ENCODE data around the gene XPOT.

Gene XPOT

DNA sequence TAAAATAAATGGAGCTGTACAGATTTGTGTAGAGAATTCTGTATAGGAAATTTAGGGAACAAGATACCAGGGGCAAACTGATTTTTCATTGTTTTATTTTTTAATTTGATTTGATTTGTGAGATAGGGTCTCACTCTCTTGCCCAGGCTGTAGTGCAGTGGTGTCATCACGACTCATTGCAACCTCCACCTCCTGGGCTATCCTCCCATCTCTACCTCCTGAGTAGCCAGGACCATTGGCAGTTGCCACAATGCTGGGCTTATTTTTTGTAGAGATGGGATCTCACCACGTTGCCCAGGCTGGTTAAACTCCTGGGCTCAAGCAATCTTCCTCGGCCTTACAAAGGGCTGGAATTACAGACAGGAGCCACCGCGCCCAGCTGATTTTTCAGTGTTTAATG lies 29.7 kb downstream of the XPOT start:
- H3K4me3 ChIP-seq (ENCODE audit: low read length), result no peak overlapping the region
- H3K4me1 ChIP-seq (ENCODE audit: insufficient read depth, low read length), result no peaks in the 10 kb centered on the region
- no peaks in the 10 kb centered on the region for H3K27me3 ChIP-seq (ENCODE audit: insufficient read depth, low read length)
- H3K36me3 ChIP-seq (ENCODE audit: insufficient read depth, low read length), result peaks cover 97% of the 10 kb centered on the region
- no peaks in the 10 kb centered on the region for H3K9me3 ChIP-seq (ENCODE audit: low read length)
- H2AFZ ChIP-seq (ENCODE audit: low read depth, low read length), result no peak overlapping the region

- no peak overlapping the region for H3K4me3 ChIP-seq (ENCODE audit: low read length)
- H3K27me3 ChIP-seq (ENCODE audit: insufficient read depth, low read length), result no peaks in the 10 kb centered on the region
- H2AFZ ChIP-seq (ENCODE audit: low read depth, low read length), result no peak overlapping the region
- H3K4me1 ChIP-seq (ENCODE audit: insufficient read depth, low read length), result no peaks in the 10 kb centered on the region
- no peaks in the 10 kb centered on the region for H3K9me3 ChIP-seq (ENCODE audit: low read length)
- H3K36me3 ChIP-seq (ENCODE audit: insufficient read depth, low read length), result peaks cover 77% of the 10 kb centered on the region
Measured at GRCh38 chr12:64440100-64440499, 35.9 kb downstream of the XPOT start.

DNA sequence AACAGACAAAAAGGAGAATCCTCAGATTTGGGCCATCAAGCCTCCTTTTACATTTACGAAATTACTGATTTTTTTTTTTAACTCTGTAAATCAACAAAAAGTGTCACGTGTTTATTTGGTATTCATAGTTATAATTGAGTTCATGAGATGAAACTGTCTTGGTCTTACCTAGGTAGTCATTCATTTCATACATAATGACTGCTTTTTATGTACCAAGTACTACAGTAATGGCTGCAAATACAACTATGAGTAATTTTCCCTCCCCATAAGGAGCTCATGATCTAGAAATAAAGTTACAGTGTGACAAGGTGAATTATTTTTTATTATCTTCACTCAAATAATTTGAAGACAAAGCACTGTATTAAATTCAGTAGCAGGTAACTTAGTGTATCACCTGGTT lies 41.3 kb downstream of the XPOT start:
- Histone ChIP-seq H3K36me3 (ENCODE audit: insufficient read depth, low read length) (peaks cover 54% of the 10 kb centered on the region), H3K4me3 (ENCODE audit: low read length) (no peak overlapping the region), H3K27me3 (ENCODE audit: insufficient read depth, low read length) (no peaks in the 10 kb centered on the region), H2AFZ (ENCODE audit: low read depth, low read length) (no peak overlapping the region), H3K4me1 (ENCODE audit: insufficient read depth, low read length) (peaks cover 2% of the 10 kb centered on the region), H3K9me3 (ENCODE audit: low read length) (no peaks in the 10 kb centered on the region)

GRCh38 chr12:64446295-64446694 lies 42.1 kb downstream of the XPOT start:
- Histone ChIP-seq H3K36me3 (ENCODE audit: insufficient read depth, low read length) (peaks cover 48% of the 10 kb centered on the region), H3K27me3 (ENCODE audit: insufficient read depth, low read length) (no peaks in the 10 kb centered on the region), H3K9me3 (ENCODE audit: low read length) (no peaks in the 10 kb centered on the region), H3K4me3 (ENCODE audit: low read length) (no peak overlapping the region), H2AFZ (ENCODE audit: low read depth, low read length) (no peak overlapping the region), H3K4me1 (ENCODE audit: insufficient read depth, low read length) (peaks cover 10% of the 10 kb centered on the region)

- Histone ChIP-seq H3K4me3 (ENCODE audit: low read length) (peak overlapping the region; percentile 93), H2AFZ (ENCODE audit: low read depth, low read length) (no peak overlapping the region), H3K4me1 (ENCODE audit: insufficient read depth, low read length) (peaks cover 16% of the 10 kb centered on the region), H3K36me3 (ENCODE audit: insufficient read depth, low read length) (peaks cover 27% of the 10 kb centered on the region), H3K9me3 (ENCODE audit: low read length) (no peaks in the 10 kb centered on the region), H3K27me3 (ENCODE audit: insufficient read depth, low read length) (no peaks in the 10 kb centered on the region)
Measured at GRCh38 chr12:64450057-64450640, 46.0 kb downstream of the XPOT start.

GRCh38 chr12:64450711-64451486 lies 46.7 kb downstream of the XPOT start:
- Histone ChIP-seq H3K27me3 (ENCODE audit: insufficient read depth, low read length) (no peaks in the 10 kb centered on the region), H3K4me1 (ENCODE audit: insufficient read depth, low read length) (peaks cover 16% of the 10 kb centered on the region), H2AFZ (ENCODE audit: low read depth, low read length) (peak overlapping the region; percentile 93), H3K4me3 (ENCODE audit: low read length) (peak overlapping the region; percentile 93), H3K36me3 (ENCODE audit: insufficient read depth, low read length) (peaks cover 27% of the 10 kb centered on the region), H3K9me3 (ENCODE audit: low read length) (no peaks in the 10 kb centered on the region)

DNA sequence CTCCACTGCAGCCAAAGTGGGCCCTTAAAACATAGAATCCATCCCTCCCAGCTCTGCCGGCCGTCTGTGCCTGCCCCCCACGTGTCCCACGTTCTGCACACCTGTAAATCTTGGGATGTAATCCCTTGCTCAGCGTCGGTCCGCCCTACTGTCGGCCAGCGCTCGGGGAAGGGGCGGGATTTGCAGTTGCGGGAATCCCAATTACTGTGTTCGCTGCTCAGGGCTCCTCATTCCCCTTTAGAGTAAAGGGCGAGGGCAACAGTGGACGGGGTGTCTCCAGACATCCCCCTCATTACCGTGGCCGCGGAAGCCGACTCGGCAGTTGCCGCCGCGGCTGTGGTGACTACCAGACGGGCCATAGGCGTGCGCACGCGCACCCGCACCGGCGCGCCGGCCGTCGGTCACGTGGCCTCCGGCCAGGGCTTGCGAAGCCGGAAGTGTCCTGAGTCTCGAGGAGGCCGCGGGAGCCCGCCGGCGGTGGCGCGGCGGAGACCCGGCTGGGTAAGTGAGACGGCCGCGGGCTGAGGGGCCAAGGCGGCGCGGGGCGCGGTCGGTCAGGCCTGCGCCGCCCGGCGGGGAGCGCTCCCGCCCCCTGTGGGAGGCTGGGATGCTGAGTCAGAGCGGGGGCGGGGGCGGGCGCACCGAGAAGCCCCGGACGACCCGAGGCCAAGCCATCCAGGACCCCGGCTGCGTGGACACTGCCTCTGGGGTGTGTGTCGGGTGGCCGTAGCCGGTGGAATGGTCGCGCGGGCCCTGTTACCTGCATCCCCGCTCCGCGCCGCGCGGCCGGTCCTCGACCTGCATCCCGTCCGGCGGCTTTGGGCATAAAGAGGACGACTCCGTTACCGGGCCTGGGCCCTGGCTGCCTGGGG lies 47.7 kb downstream of the XPOT start, which contains the start of gene TBK1:
TSS of gene TBK1 (plus strand) at position 434 of the 872 bp plus-strand sequence. CDS start 3,751 bp downstream, outside the sequence.
- H3K27me3 ChIP-seq (ENCODE audit: insufficient read depth, low read length), result no peaks in the 10 kb centered on the region
- peaks cover 16% of the 10 kb centered on the region for H3K4me1 ChIP-seq (ENCODE audit: insufficient read depth, low read length)
- H3K4me3 ChIP-seq (ENCODE audit: low read length), result peak within 1 kb of the TSS; percentile 93
- H3K9me3 ChIP-seq (ENCODE audit: low read length), result no peaks in the 10 kb centered on the region
- peaks cover 21% of the 10 kb centered on the region for H3K36me3 ChIP-seq (ENCODE audit: insufficient read depth, low read length)
- peak within 1 kb of the TSS; percentile 93 for H2AFZ ChIP-seq (ENCODE audit: low read depth, low read length)

DNA sequence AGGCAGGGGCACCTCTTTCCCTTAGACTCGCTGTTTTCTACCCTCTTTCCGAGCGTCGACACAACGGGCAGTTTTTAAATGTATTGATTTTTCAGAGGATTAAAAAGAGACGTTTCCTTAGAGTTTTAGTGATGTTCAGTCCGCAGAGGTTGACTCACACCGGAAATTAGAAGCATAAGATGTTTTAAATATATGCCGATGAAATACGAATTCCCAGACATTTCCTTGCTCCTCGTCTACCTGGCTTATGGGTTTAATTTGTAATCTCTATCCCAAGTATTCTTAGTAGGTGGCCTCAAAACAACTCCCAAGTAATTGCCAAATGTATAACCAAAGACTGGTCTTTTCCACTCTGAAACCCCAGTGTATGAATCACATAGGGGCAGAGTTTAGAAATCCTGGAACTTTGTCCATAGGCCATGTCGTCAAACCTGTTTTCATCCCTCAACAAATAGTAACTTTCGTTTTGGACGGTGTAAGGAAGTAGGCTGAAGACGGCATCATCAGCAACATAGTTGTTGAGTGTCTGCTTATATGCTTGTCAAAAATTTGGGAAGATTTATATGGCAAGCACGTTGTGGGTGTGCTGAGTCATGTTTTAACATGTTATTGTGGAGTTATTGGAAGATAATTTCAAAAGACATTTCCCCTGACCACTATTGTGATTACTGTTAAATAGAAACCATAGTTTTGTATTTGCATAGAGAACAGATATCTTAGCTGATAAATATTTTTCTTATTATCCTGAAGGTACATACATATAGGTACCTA lies 48.6 kb downstream of the XPOT start:
- Histone ChIP-seq H3K27me3 (ENCODE audit: insufficient read depth, low read length) (no peaks in the 10 kb centered on the region), H3K36me3 (ENCODE audit: insufficient read depth, low read length) (peaks cover 20% of the 10 kb centered on the region), H3K9me3 (ENCODE audit: low read length) (no peaks in the 10 kb centered on the region), H3K4me3 (ENCODE audit: low read length) (peak overlapping the region; percentile 93), H3K4me1 (ENCODE audit: insufficient read depth, low read length) (peaks cover 16% of the 10 kb centered on the region), H2AFZ (ENCODE audit: low read depth, low read length) (peak overlapping the region; percentile 93)

DNA sequence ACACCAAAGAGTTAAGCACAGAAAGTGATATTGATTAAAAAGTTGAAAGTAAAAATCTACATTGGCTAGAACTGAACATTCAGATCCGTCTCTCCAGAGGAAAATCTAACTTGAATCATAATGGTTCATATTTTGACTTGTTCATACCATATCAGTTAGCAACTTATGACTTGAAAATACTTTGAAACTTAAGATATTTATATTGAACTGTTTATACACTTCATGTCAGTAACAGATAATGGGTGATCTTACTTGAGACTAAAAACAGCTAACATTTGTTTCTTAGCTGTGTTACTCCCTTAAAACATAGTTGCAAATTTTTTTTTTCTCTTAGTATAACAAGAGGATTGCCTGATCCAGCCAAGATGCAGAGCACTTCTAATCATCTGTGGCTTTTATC lies 51.3 kb downstream of the XPOT start:
- no peak overlapping the region for H2AFZ ChIP-seq (ENCODE audit: low read depth, low read length)
- peaks cover 31% of the 10 kb centered on the region for H3K36me3 ChIP-seq (ENCODE audit: insufficient read depth, low read length)
- H3K4me3 ChIP-seq (ENCODE audit: low read length), result no peak overlapping the region
- no peaks in the 10 kb centered on the region for H3K9me3 ChIP-seq (ENCODE audit: low read length)
- H3K27me3 ChIP-seq (ENCODE audit: insufficient read depth, low read length), result no peaks in the 10 kb centered on the region
- peaks cover 14% of the 10 kb centered on the region for H3K4me1 ChIP-seq (ENCODE audit: insufficient read depth, low read length)

DNA sequence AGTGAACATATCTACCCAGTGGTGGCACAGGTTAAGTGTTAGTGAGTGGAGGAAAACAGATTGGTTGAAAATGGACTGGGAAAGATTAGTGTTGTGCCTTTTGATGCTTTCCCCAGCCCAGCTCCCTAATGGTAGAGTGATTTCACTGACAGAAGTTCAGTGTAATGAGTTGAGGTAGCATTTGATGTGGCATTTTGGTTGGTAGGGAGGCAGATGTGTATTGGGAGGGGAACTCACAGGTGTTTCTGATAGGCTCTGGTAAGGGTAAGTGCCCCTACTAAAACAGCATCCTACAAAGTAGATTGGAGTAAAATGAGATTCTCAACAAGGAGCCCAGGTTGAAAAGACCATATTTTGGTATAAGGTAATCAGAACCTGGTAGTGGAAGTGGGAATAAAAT lies 51.9 kb downstream of the XPOT start:
- Histone ChIP-seq H3K4me3 (ENCODE audit: low read length) (no peak overlapping the region), H3K36me3 (ENCODE audit: insufficient read depth, low read length) (peaks cover 34% of the 10 kb centered on the region), H3K27me3 (ENCODE audit: insufficient read depth, low read length) (no peaks in the 10 kb centered on the region), H3K4me1 (ENCODE audit: insufficient read depth, low read length) (peaks cover 8% of the 10 kb centered on the region), H2AFZ (ENCODE audit: low read depth, low read length) (no peak overlapping the region), H3K9me3 (ENCODE audit: low read length) (no peaks in the 10 kb centered on the region)

DNA sequence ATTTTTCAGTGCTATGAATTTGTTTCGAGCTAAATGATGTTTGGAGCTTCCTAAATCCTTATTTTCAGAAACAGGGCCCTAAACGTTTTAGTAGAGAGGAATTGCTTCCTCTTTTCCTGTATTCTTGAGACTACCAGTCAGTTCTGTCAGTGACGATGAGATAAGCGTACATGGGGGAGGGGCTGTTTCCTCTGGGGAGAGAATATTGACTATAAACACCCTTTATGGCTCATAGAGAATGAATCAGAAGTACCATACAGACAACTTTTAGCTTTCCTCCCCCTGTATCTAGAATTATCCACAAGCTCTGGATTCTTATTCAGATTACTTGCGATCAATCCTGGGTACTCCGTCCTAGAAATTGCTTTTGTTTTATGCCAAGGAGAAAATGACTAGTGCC lies 52.8 kb downstream of the XPOT start:
- Histone ChIP-seq H3K27me3 (ENCODE audit: insufficient read depth, low read length) (no peaks in the 10 kb centered on the region), H3K4me1 (ENCODE audit: insufficient read depth, low read length) (peaks cover 6% of the 10 kb centered on the region), H3K9me3 (ENCODE audit: low read length) (no peaks in the 10 kb centered on the region), H3K4me3 (ENCODE audit: low read length) (no peak overlapping the region), H2AFZ (ENCODE audit: low read depth, low read length) (no peak overlapping the region), H3K36me3 (ENCODE audit: insufficient read depth, low read length) (peaks cover 39% of the 10 kb centered on the region)

DNA sequence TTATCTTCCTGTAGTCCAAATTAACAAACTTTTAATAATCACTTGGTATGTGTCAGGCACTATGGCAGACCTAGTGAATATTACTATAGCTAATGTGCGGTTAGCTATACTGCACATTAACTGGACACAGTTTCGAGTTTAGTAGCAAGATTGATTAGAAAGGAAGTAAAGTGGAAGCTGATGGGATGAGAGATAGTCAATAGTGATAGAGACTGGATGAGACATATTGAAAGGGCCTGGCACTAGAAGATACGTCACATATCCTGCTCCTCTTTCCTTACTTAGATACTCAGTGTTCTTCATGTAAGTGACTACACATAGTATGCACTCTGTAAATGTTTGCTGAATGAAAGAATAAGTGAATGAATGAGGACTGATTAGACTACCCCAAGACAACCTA lies 53.3 kb downstream of the XPOT start:
- Histone ChIP-seq H3K9me3 (ENCODE audit: low read length) (no peaks in the 10 kb centered on the region), H2AFZ (ENCODE audit: low read depth, low read length) (no peak overlapping the region), H3K27me3 (ENCODE audit: insufficient read depth, low read length) (no peaks in the 10 kb centered on the region), H3K4me3 (ENCODE audit: low read length) (no peak overlapping the region), H3K36me3 (ENCODE audit: insufficient read depth, low read length) (peaks cover 40% of the 10 kb centered on the region), H3K4me1 (ENCODE audit: insufficient read depth, low read length) (peaks cover 6% of the 10 kb centered on the region)
